ENCODE data around the gene TXNDC2. TPM values are rescaled to one million over a fixed set of nuclear protein-coding genes. Genes with fewer than 3 reads are reported as not detected.

The TXNDC2 gene
- total and polyA plus RNA-seq, 9 of the 15 experiments (the other 6 are each of a cell fraction or from before 2014, with no cell fraction given), result 1.2 to 4.9 (median 2.3) TPM

DNA sequence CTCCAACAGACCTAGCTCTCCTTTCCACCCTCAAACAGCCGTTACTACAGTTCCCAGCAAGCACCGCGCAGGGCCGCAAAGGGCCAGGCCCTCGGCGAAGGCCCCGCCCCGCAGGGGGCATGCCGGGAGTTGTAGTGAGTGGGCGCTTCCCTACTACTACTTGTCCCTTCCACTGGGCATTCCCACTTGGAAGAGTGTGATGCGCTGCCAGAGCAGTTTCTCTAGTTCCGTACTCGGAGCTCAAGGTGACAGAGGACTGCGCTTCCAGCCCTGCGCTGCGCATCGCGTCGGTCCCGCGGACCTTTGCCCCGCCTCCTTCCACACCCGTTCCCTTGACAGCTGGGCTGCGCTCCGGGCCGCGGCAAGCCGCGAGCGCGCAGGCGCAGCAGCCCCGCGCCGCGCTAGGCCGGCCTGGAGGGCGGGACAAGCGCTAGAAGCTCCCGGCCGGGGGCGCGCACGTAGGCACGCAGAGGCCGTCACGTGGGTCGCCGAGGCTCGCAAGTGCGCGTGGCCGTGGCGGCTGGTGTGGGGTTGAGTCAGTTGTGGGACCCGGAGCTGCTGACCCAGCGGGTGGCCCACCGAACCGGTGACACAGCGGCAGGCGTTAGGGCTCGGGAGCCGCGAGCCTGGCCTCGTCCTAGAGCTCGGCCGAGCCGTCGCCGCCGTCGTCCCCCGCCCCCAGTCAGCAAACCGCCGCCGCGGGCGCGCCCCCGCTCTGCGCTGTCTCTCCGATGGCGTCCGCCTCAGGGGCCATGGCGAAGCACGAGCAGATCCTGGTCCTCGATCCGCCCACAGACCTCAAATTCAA, 28.0 kb downstream of the TXNDC2 start, which contains the start of gene VAPA (continued):
- no peak for TF ChIP-seq HES1 (IDR thresholded peaks at IDR 0.05; ENCODE audit: low read depth)
- TF ChIP-seq ZNF133 (CRISPR knock-in tag; IDR thresholded peaks at IDR 0.05), result no peak
- TF ChIP-seq NFXL1 (CRISPR knock-in tag; IDR thresholded peaks at IDR 0.05), result no peak
- no peak for TF ChIP-seq PREB (CRISPR knock-in tag; IDR thresholded peaks at IDR 0.05)
- TF ChIP-seq HMGN3 (IDR thresholded peaks at IDR 0.05; ENCODE audit: borderline replicate concordance, extremely low read depth, insufficient read length, low read depth, low read length), result peak; percentile 50
- TF ChIP-seq KAT8 (IDR thresholded peaks at IDR 0.05; ENCODE audit: low read depth), result no peak
- no peak for TF ChIP-seq MED1 (CRISPR knock-in tag; IDR thresholded peaks at IDR 0.05; ENCODE audit: borderline replicate concordance)
- peak; percentile 66; the same call in 1 of the 2 replicates for TF ChIP-seq ETV1 (tag; conservative IDR thresholded peaks at IDR 0.05; ENCODE audit: low read depth)
- no peak for TF ChIP-seq ZNF274 (IDR thresholded peaks at IDR 0.05; ENCODE audit: borderline replicate concordance, low read depth, low read length)
- TF ChIP-seq TAL1 (IDR thresholded peaks at IDR 0.05), result no peak
- TF ChIP-seq ETS1 (conservative IDR thresholded peaks at IDR 0.05; ENCODE audit: control insufficient read depth, low read depth, low read length), result peak; percentile 98
- TF ChIP-seq HIVEP1 (CRISPR knock-in tag; IDR thresholded peaks at IDR 0.05), result 0 out of 2 replicates have a peak, but pooled peaks have one; percentile 45
- TF ChIP-seq NR1H2 (CRISPR knock-in tag; IDR thresholded peaks at IDR 0.05), result peak; percentile 84; the same call in 1 of the 2 replicates
- no peak for TF ChIP-seq TCF7L2 (IDR thresholded peaks at IDR 0.05; ENCODE audit: low read depth, low read length)
- no peak for TF ChIP-seq TGIF2 (CRISPR knock-in tag; IDR thresholded peaks at IDR 0.05)
- TF ChIP-seq ZNF449 (CRISPR knock-in tag; IDR thresholded peaks at IDR 0.05), result no peak
- TF ChIP-seq ZNF717 (CRISPR knock-in tag; IDR thresholded peaks at IDR 0.05), result no peak
- TF ChIP-seq GABPB2 (CRISPR knock-in tag; conservative IDR thresholded peaks at IDR 0.05), result no peak
- TF ChIP-seq SAP30 (IDR thresholded peaks at IDR 0.05; ENCODE audit: borderline replicate concordance, insufficient read depth, low read depth, low read length, poor library complexity, severe bottlenecking), result peak; percentile 64
- TF ChIP-seq HDAC1 (IDR thresholded peaks at IDR 0.05), result peak in 1 of 2 experiments; percentile 69; a peak in 1 of 4 replicates
- TF ChIP-seq MTA3 (IDR thresholded peaks at IDR 0.05; ENCODE audit: borderline replicate concordance), result peak; percentile 97
- peak; percentile 59; the same call in 1 of the 2 replicates for TF ChIP-seq KDM2B (CRISPR knock-in tag; IDR thresholded peaks at IDR 0.05)
- peak; percentile 89 for TF ChIP-seq NR4A1 (CRISPR knock-in tag; IDR thresholded peaks at IDR 0.05)
- peak; percentile 73 for TF ChIP-seq NR4A1 (tag; IDR thresholded peaks at IDR 0.05)
- no peak for TF ChIP-seq XRCC4 (IDR thresholded peaks at IDR 0.05; ENCODE audit: extremely low read depth, insufficient read depth, insufficient read length)

All from K562 (cell line).